Activated T-cell treated with anti-CD3 and anti-CD28 coated beads, Interleukin-2, amount 50 U/mL, for 72 hours (primary cell): Measurements from ENCODE around the gene SYT17. TPM values are rescaled to one million over a fixed set of nuclear protein-coding genes. Genes with fewer than 3 reads are reported as not detected.

Source experiments
- ATAC-seq, 2 donors: fragments of 150-1000 bp; cut with Tn5 transposase; replicated peaks in 1 of 2; 2 replicates each; pipeline ENCODE4 v1.10.0; 2021; ENCODE audit warnings: moderate library complexity in 2 of 2, mild to moderate bottlenecking in 1 of 2
- DNase-seq, 2 donors: peaks; one replicate each; pipeline ENCODE4 v3.0.0; 2021 to 2022; ENCODE audit warnings: mixed read lengths in 1 of 2
- H3K27ac Mint-ChIP-seq: one replicate; pipeline ENCODE4 v1.8.0; 2022; ENCODE audit warnings: mild to moderate bottlenecking, moderate library complexity, mixed read lengths
- H3K27me3 Mint-ChIP-seq: one replicate; pipeline ENCODE4 v1.8.0; 2022; ENCODE audit warnings: low read depth, mixed read lengths
- H3K36me3 Mint-ChIP-seq, 2 donors: one replicate each; pipeline ENCODE4 v1.8.0; 2022; ENCODE audit warnings: mixed read lengths in 2 of 2, mild to moderate bottlenecking in 1 of 2; ENCODE audit not compliant: insufficient read depth in 2 of 2
- H3K4me1 Mint-ChIP-seq: one replicate; pipeline ENCODE4 v1.8.0; 2022; ENCODE audit warnings: low read depth, mixed read lengths
- H3K4me3 Mint-ChIP-seq, 2 donors: one replicate each; pipeline ENCODE4 v1.8.0; 2022; ENCODE audit warnings: mild to moderate bottlenecking in 2 of 2, mixed read lengths in 2 of 2, moderate library complexity in 2 of 2
- H3K9me3 Mint-ChIP-seq, 2 donors: one replicate each; pipeline ENCODE4 v1.8.0; 2022; ENCODE audit warnings: mixed read lengths in 2 of 2
- total RNA-seq, 2 donors: library from RNA; stranded (reverse); gene quantifications; one replicate each; pipeline ENCODE4 v1.2.3, GENCODE V29; 2022

SYT17 gene
- total RNA-seq, 2 donors from 2014 or later = 0.36 to 0.39 TPM

- no peak overlapping the region for H3K27ac Mint-ChIP-seq
- no peaks in the 10 kb centered on the region for H3K9me3 Mint-ChIP-seq
- no peak for DNase-seq
- ATAC-seq = no peak
- H3K4me1 Mint-ChIP-seq = no peaks in the 10 kb centered on the region
- H3K27me3 Mint-ChIP-seq = peaks cover 16% of the 10 kb centered on the region
- no peak overlapping the region for H3K4me3 Mint-ChIP-seq
- H3K36me3 Mint-ChIP-seq = no peaks in the 10 kb centered on the region
Measured at GRCh38 chr16:19170043-19170655, 2.1 kb downstream of the SYT17 start.

GRCh38 chr16:19172098-19172780, 4.2 kb downstream of the SYT17 start:
- no peak overlapping the region for H3K4me3 Mint-ChIP-seq
- no peak overlapping the region for H3K27ac Mint-ChIP-seq
- H3K9me3 Mint-ChIP-seq = no peaks in the 10 kb centered on the region
- no peaks in the 10 kb centered on the region for H3K4me1 Mint-ChIP-seq
- H3K36me3 Mint-ChIP-seq = no peaks in the 10 kb centered on the region
- ATAC-seq = no peak
- H3K27me3 Mint-ChIP-seq = peaks cover 16% of the 10 kb centered on the region
- no peak for DNase-seq

GRCh38 chr16:19173059-19173458, 5.0 kb downstream of the SYT17 start:
- Mint-ChIP-seq H3K36me3 (no peaks in the 10 kb centered on the region), H3K4me3 (no peak overlapping the region), H3K4me1 (no peaks in the 10 kb centered on the region), H3K9me3 (no peaks in the 10 kb centered on the region), H3K27me3 (peaks cover 16% of the 10 kb centered on the region), H3K27ac (no peak overlapping the region)
- DNase-seq (no peak), ATAC-seq (no peak)

GRCh38 chr16:19173649-19174383, 5.8 kb downstream of the SYT17 start:
- no peak for ATAC-seq
- H3K27me3 Mint-ChIP-seq = peaks cover 16% of the 10 kb centered on the region
- no peaks in the 10 kb centered on the region for H3K4me1 Mint-ChIP-seq
- DNase-seq = no peak
- no peak overlapping the region for H3K4me3 Mint-ChIP-seq
- no peaks in the 10 kb centered on the region for H3K36me3 Mint-ChIP-seq
- H3K9me3 Mint-ChIP-seq = no peaks in the 10 kb centered on the region
- H3K27ac Mint-ChIP-seq = no peak overlapping the region

- Mint-ChIP-seq H3K4me1 (no peaks in the 10 kb centered on the region), H3K9me3 (no peaks in the 10 kb centered on the region), H3K36me3 (no peaks in the 10 kb centered on the region), H3K4me3 (no peak overlapping the region), H3K27me3 (peaks cover 13% of the 10 kb centered on the region), H3K27ac (no peak overlapping the region)
- ATAC-seq (no peak), DNase-seq (no peak)
Measured at GRCh38 chr16:19174478-19174877, 6.4 kb downstream of the SYT17 start.

- H3K27ac Mint-ChIP-seq = no peak overlapping the region
- H3K4me3 Mint-ChIP-seq = no peak overlapping the region
- ATAC-seq (no peak), DNase-seq (no peak)
- no peaks in the 10 kb centered on the region for H3K4me1 Mint-ChIP-seq
- H3K36me3 Mint-ChIP-seq = no peaks in the 10 kb centered on the region
- H3K27me3 Mint-ChIP-seq = peaks cover 7% of the 10 kb centered on the region
- H3K9me3 Mint-ChIP-seq = no peaks in the 10 kb centered on the region
Measured at GRCh38 chr16:19175492-19176262, 7.6 kb downstream of the SYT17 start.

- no peaks in the 10 kb centered on the region for H3K36me3 Mint-ChIP-seq
- no peak overlapping the region for H3K4me3 Mint-ChIP-seq
- DNase-seq (no peak), ATAC-seq (no peak)
- H3K27ac Mint-ChIP-seq = no peak overlapping the region
- H3K9me3 Mint-ChIP-seq = no peaks in the 10 kb centered on the region
- H3K4me1 Mint-ChIP-seq = no peaks in the 10 kb centered on the region
- peaks cover 12% of the 10 kb centered on the region for H3K27me3 Mint-ChIP-seq
Measured at GRCh38 chr16:19177111-19177739, 9.2 kb downstream of the SYT17 start.

- H3K4me3 Mint-ChIP-seq = no peak overlapping the region
- ATAC-seq (peak in 1 of 2 donors; percentile 48), DNase-seq (peak; percentile 41 to 65)
- no peaks in the 10 kb centered on the region for H3K4me1 Mint-ChIP-seq
- no peaks in the 10 kb centered on the region for H3K36me3 Mint-ChIP-seq
- H3K27ac Mint-ChIP-seq = no peak overlapping the region
- H3K27me3 Mint-ChIP-seq = peaks cover 12% of the 10 kb centered on the region
- no peaks in the 10 kb centered on the region for H3K9me3 Mint-ChIP-seq
Measured at GRCh38 chr16:19179546-19180490, 11.8 kb downstream of the SYT17 start.

GRCh38 chr16:19180741-19181140, 12.7 kb downstream of the SYT17 start:
- Mint-ChIP-seq H3K27ac (no peak overlapping the region), H3K9me3 (no peaks in the 10 kb centered on the region), H3K36me3 (no peaks in the 10 kb centered on the region), H3K4me1 (no peaks in the 10 kb centered on the region), H3K4me3 (no peak overlapping the region), H3K27me3 (peaks cover 12% of the 10 kb centered on the region)
- ATAC-seq = no peak
- DNase-seq = no peak

- Mint-ChIP-seq H3K4me1 (no peaks in the 10 kb centered on the region), H3K36me3 (no peaks in the 10 kb centered on the region), H3K27me3 (peaks cover 12% of the 10 kb centered on the region), H3K4me3 (no peak overlapping the region), H3K27ac (no peak overlapping the region), H3K9me3 (no peaks in the 10 kb centered on the region)
- ATAC-seq = no peak
- DNase-seq = no peak
Measured at GRCh38 chr16:19182481-19182880, 14.4 kb downstream of the SYT17 start.

- Mint-ChIP-seq H3K4me1 (no peaks in the 10 kb centered on the region), H3K9me3 (peaks cover 0 to 2% of the 10 kb centered on the region in 2 donors), H3K4me3 (no peak overlapping the region), H3K27ac (no peak overlapping the region), H3K36me3 (no peaks in the 10 kb centered on the region), H3K27me3 (peaks cover 12% of the 10 kb centered on the region)
- DNase-seq = no peak
- ATAC-seq = no peak
Measured at GRCh38 chr16:19183187-19183586, 15.1 kb downstream of the SYT17 start.
